HG03280 (cell line): ENCODE results near the gene STAT1.

ENCODE experiments used
- ATAC-seq: cut with Tn5 transposase; IDR thresholded peaks from one replicate; pipeline ENCODE4 v1.9.1; 2021; ENCODE audit warnings: mild to moderate bottlenecking, moderate library complexity; ENCODE audit not compliant: unreplicated experiment

Gene STAT1

DNA sequence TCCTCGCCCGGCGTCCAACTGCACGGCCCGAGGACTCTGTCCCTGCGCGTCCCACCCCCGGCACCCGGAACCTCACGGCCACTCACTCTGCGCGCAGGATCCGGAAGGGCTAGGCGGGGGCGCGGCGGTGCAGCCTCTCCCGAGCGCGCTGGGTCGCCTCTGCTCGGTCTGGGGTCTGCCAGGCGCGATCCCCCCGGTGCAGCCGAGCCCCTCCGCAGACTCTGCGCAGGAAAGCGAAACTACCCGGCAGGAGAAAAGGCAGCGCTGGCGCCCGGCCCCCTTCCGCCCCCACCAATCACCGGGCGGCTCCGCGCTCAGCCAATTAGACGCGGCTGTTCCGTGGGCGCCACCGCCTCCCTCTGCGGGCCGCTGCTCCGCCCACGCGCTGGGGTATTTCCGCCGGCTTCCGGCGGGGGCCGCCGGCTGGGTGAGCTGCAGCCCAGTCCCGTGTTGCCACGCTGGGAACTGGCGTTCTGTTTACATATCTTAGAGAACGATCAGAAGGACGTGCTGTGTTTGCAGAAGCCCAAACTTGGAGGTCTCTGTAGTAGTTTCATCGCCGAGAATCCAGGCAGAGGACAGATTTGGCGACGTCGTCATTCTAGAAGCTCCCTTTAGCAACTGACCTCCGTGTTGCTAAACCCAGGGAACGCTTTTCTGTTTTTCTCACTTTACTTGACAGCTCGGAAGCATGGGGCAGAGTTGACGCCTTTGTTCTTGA is at the start of gene STAT1:
Gene STAT1 (minus strand): TSS at position 240 of the 721 bp plus-strand sequence. CDS start 4,168 bp downstream, outside the sequence.
- ATAC-seq = peak; percentile 81

DNA sequence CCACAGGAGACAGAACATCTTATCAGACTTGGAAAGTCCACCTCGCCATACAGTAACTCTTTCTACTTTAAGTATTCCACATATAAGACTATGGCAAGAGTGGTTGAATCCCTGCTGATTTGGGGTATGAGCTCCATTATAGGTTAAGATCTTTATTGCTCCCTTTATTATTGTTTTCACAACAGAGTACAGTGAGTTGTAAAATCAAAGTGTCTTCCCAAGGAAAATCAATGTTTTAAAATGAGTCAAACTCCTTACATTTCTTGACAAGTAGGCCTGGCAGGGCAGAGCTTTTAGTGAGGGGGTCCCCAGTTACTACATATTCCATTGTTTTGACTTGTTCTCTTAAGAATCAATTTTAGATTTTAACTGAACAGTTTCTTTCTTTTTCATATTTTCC is 49.6 kb upstream of the STAT1 start:
- no peak for ATAC-seq

DNA sequence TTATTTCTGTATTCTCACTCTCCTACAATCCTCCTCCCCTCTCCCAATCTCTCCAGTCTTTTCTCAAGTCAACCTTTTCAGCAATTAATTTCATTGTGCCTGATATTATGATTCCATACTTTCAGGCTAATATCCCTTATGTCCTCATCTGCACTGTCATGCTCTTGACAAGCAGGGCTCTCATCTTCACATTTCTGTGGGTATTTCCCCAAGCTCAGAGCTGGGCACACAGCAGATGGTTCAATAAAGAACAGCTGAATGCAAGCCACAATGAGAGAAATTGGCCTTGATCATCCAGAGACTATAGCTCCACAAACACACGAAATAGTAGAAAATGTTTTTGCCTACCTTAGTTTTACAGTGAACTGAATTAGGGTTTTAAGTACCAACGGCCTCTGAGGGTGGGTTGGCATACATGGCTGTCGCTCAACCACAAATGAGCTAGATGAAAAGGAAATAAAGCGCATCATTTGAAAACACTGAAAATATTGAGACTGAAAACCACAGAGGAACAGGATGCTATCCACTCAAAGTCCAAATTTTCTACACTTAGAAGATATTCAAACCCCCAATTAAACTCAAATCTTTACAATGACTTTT is 47.5 kb upstream of the STAT1 start:
- ATAC-seq = no peak

- no peak for ATAC-seq
Measured at GRCh38 chr2:191059308-191059707, 45.3 kb upstream of the STAT1 start.

DNA sequence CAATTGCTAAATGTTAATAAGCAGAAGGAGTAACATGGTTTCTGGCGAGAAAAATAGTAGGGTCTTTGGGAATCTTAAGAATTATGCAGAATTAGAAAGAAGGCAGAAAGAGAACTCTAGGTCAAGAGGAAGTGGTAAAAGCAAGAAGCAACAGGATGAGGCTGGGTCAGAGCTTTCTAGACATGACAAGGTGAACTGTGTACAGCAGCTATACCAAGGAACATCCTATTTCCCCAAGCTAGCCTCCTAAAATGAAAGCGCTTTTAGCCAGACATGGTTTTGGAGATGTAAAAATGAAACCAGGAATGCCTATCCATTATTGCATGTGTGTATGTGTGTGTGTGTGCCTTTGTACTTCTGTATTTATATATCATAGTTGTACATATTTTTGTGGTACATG is 42.3 kb upstream of the STAT1 start:
- ATAC-seq = no peak

GRCh38 chr2:191053256-191053655 is 39.3 kb upstream of the STAT1 start:
- ATAC-seq = no peak

DNA sequence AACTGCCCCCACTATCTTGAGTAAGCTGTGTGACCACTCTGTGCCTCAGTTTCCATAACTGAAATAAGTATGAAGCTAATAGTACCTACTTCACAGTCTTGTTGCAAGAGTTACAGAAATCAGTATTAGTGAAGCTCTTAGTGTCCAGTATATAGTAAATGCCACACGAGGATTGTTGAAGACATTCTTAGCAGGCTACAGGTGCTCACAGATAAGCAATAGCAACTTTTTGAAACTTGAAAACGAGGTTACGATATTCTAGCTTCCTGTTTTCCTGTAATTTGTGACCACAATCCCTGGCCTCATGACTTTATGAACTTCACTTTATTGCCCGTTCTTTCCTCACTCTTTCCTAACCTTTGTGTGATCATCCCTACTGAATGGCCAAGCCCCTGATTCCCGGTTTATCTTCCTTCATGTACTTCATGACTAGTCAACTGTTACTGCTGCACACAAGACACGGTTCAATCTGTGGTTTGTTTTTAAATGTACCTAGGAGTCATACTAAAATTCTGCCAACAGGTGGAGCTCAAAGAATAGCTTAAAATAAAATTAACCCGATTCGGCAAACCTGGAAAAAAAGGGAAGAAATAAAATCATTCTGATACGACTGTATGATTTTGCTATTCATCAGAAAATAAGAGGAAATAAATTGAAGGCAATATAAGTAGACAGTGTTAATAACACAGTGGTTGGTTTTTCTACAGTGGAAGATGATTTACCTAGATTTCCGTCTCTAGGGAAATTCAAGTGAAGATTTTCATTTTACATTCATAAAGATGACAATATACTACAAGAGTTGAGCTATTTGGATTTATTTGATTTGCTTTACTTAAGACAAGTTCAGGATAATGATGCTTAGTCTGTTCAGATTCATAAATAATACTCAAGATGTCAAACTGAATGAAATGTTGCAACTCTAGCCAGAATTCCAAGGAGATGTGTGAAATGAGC is 38.1 kb upstream of the STAT1 start:
- ATAC-seq = no peak

DNA sequence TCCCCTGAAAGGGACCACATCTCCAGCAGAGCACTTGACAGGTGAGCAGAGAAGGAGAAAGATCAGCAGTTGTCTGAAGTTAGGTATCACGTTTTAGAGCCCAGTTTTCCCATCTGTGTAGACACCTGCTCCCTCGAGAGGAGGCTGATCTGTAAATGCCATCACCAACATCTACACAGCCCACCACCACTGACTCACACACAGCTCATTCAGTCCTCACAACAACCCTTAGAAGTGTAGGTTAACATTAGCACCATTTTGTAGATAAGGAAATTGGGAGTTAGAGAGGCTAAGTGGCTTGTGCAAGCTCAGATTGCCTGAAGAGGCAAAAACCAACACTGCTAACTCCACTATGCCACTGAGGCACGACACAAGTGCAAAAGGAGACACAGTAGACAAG is 37.2 kb upstream of the STAT1 start:
- no peak for ATAC-seq

DNA sequence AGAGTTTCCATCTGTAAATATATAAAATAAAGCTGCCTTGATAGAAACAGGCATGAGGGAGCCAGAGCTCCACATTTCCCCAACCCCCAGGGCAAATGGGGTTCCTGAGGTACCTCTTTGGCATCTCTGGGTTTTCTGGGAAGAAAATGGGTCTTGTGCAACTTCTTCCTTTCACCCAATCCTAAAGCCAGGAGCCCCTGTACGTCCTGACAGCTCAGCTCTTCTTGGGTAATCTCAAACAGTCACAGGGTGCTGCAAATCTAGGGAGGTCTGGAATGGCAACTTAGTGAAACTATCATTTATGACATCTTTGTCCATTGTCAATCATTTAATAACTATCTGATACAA is 36.6 kb upstream of the STAT1 start:
- ATAC-seq = no peak

DNA sequence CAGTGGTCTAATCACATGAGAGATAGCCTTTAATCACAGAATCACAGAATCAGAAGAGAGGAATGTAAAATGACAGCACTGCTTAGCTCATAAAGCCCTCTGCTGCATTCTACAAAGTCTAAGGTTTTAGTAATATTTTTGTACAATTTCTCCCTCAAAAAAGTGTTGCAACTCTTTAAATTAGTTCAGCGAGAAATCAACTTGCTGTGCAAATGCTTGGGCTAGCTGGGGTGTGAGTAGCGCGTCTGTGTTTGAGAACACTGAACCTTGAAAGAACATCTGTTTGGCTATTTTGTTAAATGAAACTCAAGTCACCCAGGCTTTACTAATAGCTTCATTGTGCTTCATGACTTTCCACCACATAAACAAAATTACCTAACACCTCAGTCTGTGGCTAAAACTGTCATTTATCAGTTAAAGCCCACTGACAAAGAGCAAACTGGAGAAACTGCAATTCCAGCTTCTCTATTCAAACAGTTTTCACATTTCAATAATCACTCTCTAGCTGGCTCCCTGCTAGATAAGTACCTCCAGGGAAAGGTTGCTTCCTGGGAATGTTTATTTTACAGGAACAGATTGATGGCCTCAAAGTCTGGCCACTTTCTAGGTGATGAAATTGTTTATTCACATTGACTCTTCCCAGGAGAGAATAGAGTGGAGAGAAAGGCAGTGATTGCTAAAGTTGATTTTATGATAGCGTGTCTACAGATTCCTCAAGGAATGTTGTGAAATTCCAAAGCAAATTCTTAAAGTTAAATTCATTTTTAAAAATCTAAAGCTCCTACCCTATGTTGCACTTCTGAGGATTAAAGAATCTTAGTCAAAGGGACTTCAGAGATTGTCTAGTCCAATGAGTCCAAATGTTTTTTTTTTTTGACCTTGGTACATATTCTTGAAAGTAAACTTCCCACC is 36.0 kb upstream of the STAT1 start:
- peak; percentile 62 for ATAC-seq

- no peak for ATAC-seq
Measured at GRCh38 chr2:191048073-191048472, 34.1 kb upstream of the STAT1 start.

DNA sequence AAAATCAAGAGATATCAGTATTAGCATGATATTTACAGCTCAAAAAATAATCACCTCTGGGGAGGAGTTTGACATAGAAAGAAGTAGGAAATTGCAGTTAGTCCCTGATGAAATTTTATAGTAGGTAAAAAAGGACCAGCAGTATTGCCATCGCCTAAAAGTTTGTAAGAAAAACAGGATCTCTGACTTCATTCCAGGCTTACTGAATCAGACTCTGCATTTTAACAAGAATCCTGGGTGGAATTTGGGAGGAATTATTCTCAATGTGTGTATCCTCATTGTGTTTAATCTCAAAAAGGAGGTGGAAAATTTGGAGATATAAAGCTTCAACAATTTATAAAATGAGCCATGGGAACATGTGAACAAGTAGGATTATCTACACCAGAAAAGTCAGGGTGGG is 31.2 kb upstream of the STAT1 start:
- ATAC-seq = no peak

DNA sequence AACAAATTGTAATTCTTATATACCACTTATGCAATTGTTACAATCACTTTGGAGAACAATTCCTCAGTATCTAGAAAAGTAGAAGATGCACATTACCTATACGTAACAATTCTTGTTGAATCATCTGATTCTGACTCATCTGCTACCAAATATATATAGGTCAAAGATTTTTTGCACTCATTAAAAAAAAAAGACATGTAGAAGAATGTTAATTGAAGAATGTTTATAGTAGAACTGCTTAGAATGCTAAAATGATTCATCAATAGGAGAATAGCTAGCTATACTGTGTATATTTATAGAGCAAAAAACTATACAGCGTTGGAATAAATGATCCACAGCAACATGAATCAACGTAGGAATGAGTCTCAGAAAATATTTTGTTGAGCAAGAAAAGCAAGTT is 29.5 kb upstream of the STAT1 start:
- ATAC-seq = no peak

GRCh38 chr2:191041418-191042161 is 27.6 kb upstream of the STAT1 start:
- ATAC-seq = no peak

- no peak for ATAC-seq
Measured at GRCh38 chr2:191039616-191040015, 25.6 kb upstream of the STAT1 start.

DNA sequence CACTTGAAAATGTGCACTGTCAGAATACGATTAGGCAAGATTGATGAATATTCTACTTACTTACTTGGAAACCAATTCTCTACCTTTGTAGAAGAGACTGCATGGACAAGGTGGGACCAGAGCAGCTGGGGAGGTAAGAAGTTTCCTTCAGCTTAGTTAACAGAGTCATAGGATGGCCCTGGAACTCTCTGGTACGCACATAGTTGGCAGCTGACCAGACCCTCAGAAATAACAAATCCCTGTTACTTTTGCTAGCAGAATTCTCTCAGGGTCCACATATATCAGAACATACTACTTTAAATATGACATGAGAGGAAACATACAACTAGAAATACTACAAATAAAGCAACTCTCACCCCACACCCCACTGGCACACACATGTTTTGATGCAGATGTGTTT is 24.8 kb upstream of the STAT1 start:
- ATAC-seq = no peak

DNA sequence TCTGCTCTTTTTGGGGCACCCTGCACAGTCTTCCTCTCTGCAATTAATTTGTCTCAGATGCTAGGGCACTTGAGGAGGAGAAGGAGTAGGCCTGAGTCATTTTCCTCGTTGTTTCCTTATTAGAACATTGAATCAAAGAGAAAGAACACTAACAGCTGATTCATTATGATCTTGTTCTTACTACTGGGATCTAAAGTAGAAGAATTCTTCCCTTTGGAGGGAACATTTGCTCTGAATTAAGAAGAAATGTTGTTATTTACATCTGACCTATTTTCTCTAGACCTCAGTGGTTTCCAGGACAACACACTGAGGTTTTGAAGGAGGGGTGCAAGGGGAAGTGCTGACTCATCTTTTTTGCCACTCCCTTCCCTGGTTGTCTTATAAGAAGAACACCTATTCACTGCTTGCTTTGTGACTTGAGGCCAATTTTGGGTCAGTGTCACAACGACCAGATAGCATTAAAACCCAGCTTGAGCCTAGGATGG is 24.3 kb upstream of the STAT1 start:
- ATAC-seq = peak; percentile 58

DNA sequence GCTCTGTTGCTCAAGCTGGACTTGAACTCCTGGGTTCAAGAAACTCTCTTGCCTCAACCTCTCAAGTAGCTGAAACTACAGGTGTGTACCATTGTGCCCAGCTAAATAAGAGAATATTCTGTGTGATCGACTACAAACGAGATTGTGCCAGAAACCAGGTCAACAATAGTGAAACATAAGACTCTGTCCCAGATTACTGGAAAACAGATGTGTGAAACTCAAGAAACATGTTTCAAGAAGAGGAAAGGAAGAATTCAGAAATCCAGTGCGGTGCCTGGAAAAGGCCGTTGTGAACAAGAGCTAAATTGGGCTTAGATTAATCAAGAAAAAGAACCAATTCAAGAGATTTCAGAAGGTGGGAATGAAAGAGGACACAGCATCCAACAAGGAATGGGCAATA is 23.4 kb upstream of the STAT1 start:
- ATAC-seq = no peak

GRCh38 chr2:191036363-191036762 is 22.4 kb upstream of the STAT1 start:
- ATAC-seq = no peak
